GM21423 (cell line): ENCODE measurements around the gene ETS1.
"Not testable (repeated sequence)": the region's sequence is repeated elsewhere in the genome, so short reads cannot be mapped to it uniquely, and the experiment has no call there.

Source experiments
- ATAC-seq: cut with Tn5 transposase; IDR thresholded peaks from one replicate; pipeline ENCODE4 v1.9.1; 2021; ENCODE audit warnings: mild to moderate bottlenecking, moderate library complexity; ENCODE audit not compliant: unreplicated experiment

The ETS1 gene

GRCh38 chr11:128469220-128469619, 118.1 kb downstream of the ETS1 start:
- ATAC-seq: peak; percentile 47

- ATAC-seq: no peak
Measured at GRCh38 chr11:128468111-128468510, 119.2 kb downstream of the ETS1 start.

GRCh38 chr11:128467610-128468041, 119.7 kb downstream of the ETS1 start:
- ATAC-seq: no peak

GRCh38 chr11:128467041-128467440, 120.3 kb downstream of the ETS1 start:
- ATAC-seq: no peak

- ATAC-seq: no peak
Measured at GRCh38 chr11:128465946-128466705, 121.2 kb downstream of the ETS1 start.

GRCh38 chr11:128465531-128465930, 121.8 kb downstream of the ETS1 start:
- no peak for ATAC-seq

GRCh38 chr11:128464878-128465450, 122.4 kb downstream of the ETS1 start:
- no peak for ATAC-seq

- no peak for ATAC-seq
Measured at GRCh38 chr11:128463979-128464378, 123.4 kb downstream of the ETS1 start.

- no peak for ATAC-seq
Measured at GRCh38 chr11:128463371-128463829, 124.0 kb downstream of the ETS1 start.

- no peak for ATAC-seq
Measured at GRCh38 chr11:128462922-128463321, 124.4 kb downstream of the ETS1 start.

- ATAC-seq: no peak
Measured at GRCh38 chr11:128462189-128462588, 125.2 kb downstream of the ETS1 start.

- no peak for ATAC-seq
Measured at GRCh38 chr11:128458321-128458720, 129.0 kb downstream of the ETS1 start.

- no peak for ATAC-seq
Measured at GRCh38 chr11:128457874-128458273, 129.5 kb downstream of the ETS1 start.

GRCh38 chr11:128456566-128457268, 130.6 kb downstream of the ETS1 start:
- ATAC-seq: no peak

- ATAC-seq: no peak
Measured at GRCh38 chr11:128455766-128456165, 131.6 kb downstream of the ETS1 start.

- ATAC-seq: no peak
Measured at GRCh38 chr11:128453444-128454336, 133.7 kb downstream of the ETS1 start.

- ATAC-seq: no peak
Measured at GRCh38 chr11:128451652-128452470, 135.5 kb downstream of the ETS1 start.

GRCh38 chr11:128450882-128451651, 136.3 kb downstream of the ETS1 start:
- ATAC-seq: no peak

GRCh38 chr11:128450425-128450824, 136.9 kb downstream of the ETS1 start:
- not testable (repeated sequence) for ATAC-seq
